Calu3 (cell line): ENCODE measurements around the gene PSD. TPM values are rescaled to one million over a fixed set of nuclear protein-coding genes. Genes with fewer than 3 reads are reported as not detected.

Experiments
- Bru-seq: library from RNA; stranded (reverse); fragments of 400-500 nt; gene quantifications from one replicate; lab custom pipeline; 2021; lab: Mats Ljungman, UMichigan
- BruChase-seq, 2 experiments: library from RNA; stranded (reverse); fragments of 400-500 nt; gene quantifications; one replicate each; lab custom pipeline; 2021; lab: Mats Ljungman, UMichigan
- BruUV-seq: library from RNA; stranded (reverse); fragments of 400-500 nt; replicated peaks from 2 replicates; lab custom pipeline; 2021; lab: Mats Ljungman, UMichigan
- CTCF ChIA-PET: fragments of 300-600 bp; sonication (Branson Sonifier 250); formaldehyde crosslinking; loops from one replicate; lab custom pipeline; 2022; ENCODE audit warnings: antibody characterized with exemption; lab: Charles Lee
- DNase-seq: peaks from one replicate; pipeline ENCODE4 v3.0.0; 2022
- H3K27ac Mint-ChIP-seq: one replicate; pipeline ENCODE4 v1.8.0; 2022; ENCODE audit warnings: mixed read lengths; ENCODE audit not compliant: unreplicated experiment
- H3K27me3 Mint-ChIP-seq: one replicate; pipeline ENCODE4 v1.8.0; 2022; ENCODE audit warnings: mixed read lengths; ENCODE audit not compliant: unreplicated experiment
- H3K36me3 Mint-ChIP-seq: one replicate; pipeline ENCODE4 v1.8.0; 2022; ENCODE audit warnings: mild to moderate bottlenecking, moderate library complexity, mixed read lengths; ENCODE audit not compliant: insufficient read depth, unreplicated experiment
- H3K4me1 Mint-ChIP-seq: one replicate; pipeline ENCODE4 v1.8.0; 2022; ENCODE audit warnings: mild to moderate bottlenecking, low read depth, mixed read lengths; ENCODE audit not compliant: unreplicated experiment
- H3K4me3 Mint-ChIP-seq: one replicate; pipeline ENCODE4 v1.8.0; 2022; ENCODE audit warnings: mild to moderate bottlenecking, low read depth, moderate library complexity, mixed read lengths; ENCODE audit not compliant: unreplicated experiment
- H3K9me3 Mint-ChIP-seq: one replicate; pipeline ENCODE4 v1.8.0; 2022; ENCODE audit warnings: low read depth, mixed read lengths; ENCODE audit not compliant: unreplicated experiment
- intact Hi-C: fragments of 100-400 bp; cut with micrococcal nuclease; formaldehyde crosslinking; loops from one replicate; pipeline ENCODE4 v1.10.0; 2022; ENCODE audit not compliant: unreplicated experiment
- long read RNA-seq: library from polyadenylated mRNA; stranded (forward); transcript quantifications from one replicate; pipeline ENCODE4 v2.0.0, GENCODE V29; 2022
- total RNA-seq: library from RNA; stranded (reverse); gene quantifications from 2 replicates; pipeline ENCODE4 v1.2.3, GENCODE V29; 2022
- TF ChIP-seq, protein P1 (sequence below): fragments of 200-600 bp; IDR thresholded peaks from one replicate; pipeline ENCODE4 v1.8.0; 2022; ENCODE audit warnings: antibody characterized with exemption; ENCODE audit not compliant: unreplicated experiment

Gene PSD
- total RNA-seq (0.34 and 0.35 TPM in 2 replicates), Bru-seq, nascent RNA (percentile 1 among the genes with signal in this experiment), BruChase-seq, experiment 1, labeled RNA remaining after a 6-hour chase (percentile 22 among the genes with signal in this experiment), BruChase-seq, experiment 2, labeled RNA remaining after a 2-hour chase (percentile 22 among the genes with signal in this experiment)
- long read RNA-seq, result 0 reads

DNA sequence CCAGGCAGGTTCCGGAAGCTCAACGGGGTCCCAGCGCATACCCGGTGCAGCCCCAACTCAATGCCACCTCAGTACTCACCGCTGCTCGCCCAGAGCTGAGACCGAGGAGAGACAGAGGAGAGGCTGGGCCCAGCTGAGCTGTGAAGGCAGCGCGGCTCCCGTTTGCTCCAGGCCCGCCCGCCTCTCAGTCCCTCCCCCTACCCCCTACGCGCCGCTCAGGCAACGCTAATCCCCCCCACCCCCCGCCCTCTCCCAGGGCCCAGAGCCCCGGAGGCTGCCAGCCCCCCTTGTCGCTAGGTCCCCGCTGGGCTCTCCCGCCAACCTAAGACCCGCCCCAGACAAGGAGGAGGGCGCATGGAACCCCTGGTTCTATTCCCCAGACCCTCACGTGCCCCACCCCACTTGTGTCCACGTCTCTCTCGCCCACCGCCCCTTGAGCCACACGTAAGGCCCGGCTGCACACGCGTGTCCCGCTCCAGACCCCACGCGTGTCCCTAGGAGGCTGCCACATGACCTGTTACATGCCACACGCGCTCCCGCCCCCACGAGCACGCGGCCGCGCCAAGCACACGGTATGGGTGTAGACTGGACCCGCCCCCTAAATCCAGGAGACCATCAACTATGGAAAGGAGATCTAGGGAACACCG, at the start of gene PSD:
Gene PSD (minus strand): TSS at position 164 of the 647 bp plus-strand sequence. CDS start 1,747 bp downstream, outside the sequence.
- TF ChIP-seq, protein P1, sequence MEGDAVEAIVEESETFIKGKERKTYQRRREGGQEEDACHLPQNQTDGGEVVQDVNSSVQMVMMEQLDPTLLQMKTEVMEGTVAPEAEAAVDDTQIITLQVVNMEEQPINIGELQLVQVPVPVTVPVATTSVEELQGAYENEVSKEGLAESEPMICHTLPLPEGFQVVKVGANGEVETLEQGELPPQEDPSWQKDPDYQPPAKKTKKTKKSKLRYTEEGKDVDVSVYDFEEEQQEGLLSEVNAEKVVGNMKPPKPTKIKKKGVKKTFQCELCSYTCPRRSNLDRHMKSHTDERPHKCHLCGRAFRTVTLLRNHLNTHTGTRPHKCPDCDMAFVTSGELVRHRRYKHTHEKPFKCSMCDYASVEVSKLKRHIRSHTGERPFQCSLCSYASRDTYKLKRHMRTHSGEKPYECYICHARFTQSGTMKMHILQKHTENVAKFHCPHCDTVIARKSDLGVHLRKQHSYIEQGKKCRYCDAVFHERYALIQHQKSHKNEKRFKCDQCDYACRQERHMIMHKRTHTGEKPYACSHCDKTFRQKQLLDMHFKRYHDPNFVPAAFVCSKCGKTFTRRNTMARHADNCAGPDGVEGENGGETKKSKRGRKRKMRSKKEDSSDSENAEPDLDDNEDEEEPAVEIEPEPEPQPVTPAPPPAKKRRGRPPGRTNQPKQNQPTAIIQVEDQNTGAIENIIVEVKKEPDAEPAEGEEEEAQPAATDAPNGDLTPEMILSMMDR, result no peak
- Mint-ChIP-seq H3K4me1 (peaks cover 8% of the 10 kb centered on the region), H3K4me3 (peak within 1 kb of the TSS; percentile 92), H3K36me3 (peaks cover 48% of the 10 kb centered on the region), H3K27ac (no peak within 1 kb of the TSS), H3K9me3 (no peaks in the 10 kb centered on the region), H3K27me3 (peaks cover 52% of the 10 kb centered on the region)
- intact Hi-C loops, result no loop called here
- CTCF ChIA-PET, result no interaction called here
- DNase-seq, result no peak
- no TSS peak for BruUV-seq

- H3K27ac Mint-ChIP-seq, result no peak overlapping the region
- intact Hi-C loops, result no loop called here
- DNase-seq, result no peak
- H3K9me3 Mint-ChIP-seq, result no peaks in the 10 kb centered on the region
- H3K4me1 Mint-ChIP-seq, result peaks cover 10% of the 10 kb centered on the region
- TF ChIP-seq, protein P1, result no peak
- H3K4me3 Mint-ChIP-seq, result no peak overlapping the region
- H3K27me3 Mint-ChIP-seq, result no peaks in the 10 kb centered on the region
- no TSS peak for BruUV-seq
- H3K36me3 Mint-ChIP-seq, result peaks cover 6% of the 10 kb centered on the region
- CTCF ChIA-PET, result no interaction called here
Observed at GRCh38 chr10:102467971-102468438, 49.4 kb upstream of the PSD start.

DNA sequence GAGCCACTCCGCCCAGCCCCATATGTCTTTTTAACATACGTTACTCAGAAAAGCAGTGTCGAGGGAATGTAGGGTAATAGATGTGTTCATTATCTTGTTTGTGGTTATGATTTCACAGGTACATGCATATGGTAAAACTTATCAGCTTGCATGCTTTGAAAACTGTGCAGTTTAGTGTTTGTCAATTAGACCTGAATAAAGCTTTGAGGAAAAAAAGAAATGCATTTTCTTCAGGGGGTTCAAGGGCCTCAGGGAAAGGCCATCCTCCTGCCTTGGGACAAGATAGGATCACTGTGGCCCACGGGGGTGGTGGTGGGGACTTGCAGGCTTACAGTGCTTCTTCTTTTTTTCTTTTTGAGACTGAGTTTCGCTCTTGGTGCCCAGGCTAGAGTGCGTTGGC, 48.7 kb upstream of the PSD start:
- TF ChIP-seq, protein P1, result no peak

DNA sequence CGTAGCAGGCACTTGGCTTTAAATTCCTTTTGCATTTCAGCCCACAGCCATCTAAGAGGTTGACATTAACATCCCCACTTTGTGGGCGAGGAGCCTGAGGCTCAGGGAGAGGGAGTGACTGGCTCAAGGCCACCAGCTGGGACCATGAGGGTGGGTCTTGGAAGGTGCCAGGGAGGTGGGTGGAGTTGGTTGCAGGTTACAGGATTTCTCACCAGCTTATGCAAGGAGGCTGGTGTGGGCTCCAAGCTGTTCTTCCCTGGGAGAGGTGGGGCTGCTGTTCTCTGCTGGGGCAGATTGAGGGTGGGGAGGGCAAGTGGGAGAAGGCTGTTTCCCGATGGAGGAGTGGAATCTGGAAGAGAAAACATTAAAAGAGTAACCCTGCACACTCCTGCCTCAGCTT, 46.9 kb upstream of the PSD start:
- CTCF ChIA-PET, result interaction anchor here (0.5 kb wide), 1 partner anchor 20 kb away, joined by 4 read pairs; no protein-coding TSS in a partner anchor
- Mint-ChIP-seq H3K27me3 (no peaks in the 10 kb centered on the region), H3K36me3 (peaks cover 17% of the 10 kb centered on the region), H3K27ac (no peak overlapping the region), H3K4me3 (no peak overlapping the region), H3K4me1 (peaks cover 32% of the 10 kb centered on the region), H3K9me3 (no peaks in the 10 kb centered on the region)
- TF ChIP-seq, protein P1, result no peak
- no TSS peak for BruUV-seq
- intact Hi-C loops, result no loop called here
- DNase-seq, result no peak

More for the DNA sequence above, 48.7 kb upstream of the PSD start:
- Mint-ChIP-seq H3K27ac (no peak overlapping the region), H3K9me3 (no peaks in the 10 kb centered on the region), H3K4me3 (no peak overlapping the region), H3K36me3 (peaks cover 7% of the 10 kb centered on the region), H3K27me3 (no peaks in the 10 kb centered on the region), H3K4me1 (peaks cover 16% of the 10 kb centered on the region)
- no peak for DNase-seq
- intact Hi-C loops, result no loop called here
- no TSS peak for BruUV-seq
- CTCF ChIA-PET, result no interaction called here
